Left lung (tissue), 10 donors: ENCODE data around the gene ZDHHC18. TPM values are rescaled to one million over a fixed set of nuclear protein-coding genes. Genes with fewer than 3 reads are reported as not detected.

Source experiments
- ATAC-seq: fragments of 200-7000 bp; cut with Tn5 transposase; one replicate; pipeline ENCODE4 v1.9.1; 2020; ENCODE audit warnings: moderate library complexity
- DNase-seq, 4 donors: peaks; one replicate each; pipeline ENCODE4 v3.0.0-alpha.2; 2013 to 2020
- H3K27ac ChIP-seq, 2 donors: fragments of 200-600 bp; sonication (generic) in 1 of 2; one replicate each; pipeline versions ENCODE4 v1.5.0 to v1.8.0; 2020 to 2021
- H3K27me3 ChIP-seq, 2 donors: fragments of 200-600 bp; sonication (generic) in 1 of 2; one replicate each; pipeline versions ENCODE4 v1.5.0 to v1.8.0; 2020 to 2021
- H3K36me3 ChIP-seq, 2 donors: fragments of 200-600 bp; sonication (generic) in 1 of 2; one replicate each; pipeline versions ENCODE4 v1.5.0 to v1.8.0; 2020 to 2021
- H3K4me1 ChIP-seq, 2 donors: fragments of 200-600 bp; one replicate each; pipeline ENCODE4 v1.8.0; 2021
- H3K4me3 ChIP-seq, 2 donors: fragments of 200-600 bp; sonication (generic) in 1 of 2; one replicate each; pipeline versions ENCODE4 v1.5.0 to v1.8.0; 2020 to 2021; ENCODE audit warnings: mild to moderate bottlenecking in 1 of 2
- H3K9me3 ChIP-seq, 2 donors: fragments of 200-600 bp; sonication (generic) in 1 of 2; one replicate each; pipeline versions ENCODE4 v1.5.0 to v1.8.0; 2020 to 2021
- intact Hi-C, 2 donors: fragments of 100-400 bp; cut with DNase I; formaldehyde crosslinking; loops; one replicate each; pipeline versions ENCODE4 v1.11.2 to v1.14.2; 2022
- polyA plus RNA-seq, 6 donors: library from polyadenylated mRNA; unstranded; fragments of 120-200 nt; gene quantifications; one replicate each; pipeline ENCODE4 v1.2.1, GENCODE V29; 2013; ENCODE audit not compliant: insufficient read length in 6 of 6
- total RNA-seq, 2 donors: library from RNA; stranded (reverse); fragmentation: NEBNext Ultra II Directional; extraction: Animal tissue kit (Norgen Biotek cat#: 25700); gene quantifications; one replicate each; pipeline ENCODE4 v1.2.1, GENCODE V29; 2021
- TF ChIP-seq, protein P1 (sequence below), 2 donors: fragments of 200-600 bp; sonication (generic) in 1 of 2; IDR thresholded peaks; one replicate each; pipeline versions ENCODE4 v1.5.0 to v1.8.0; 2021; ENCODE audit warnings: antibody characterized with exemption in 2 of 2
- donor health status: DM: no; HTN: yes; CAD: no.
- donor health status: DM: no; HTN: no; CAD: no.

Gene ZDHHC18
- total and polyA plus RNA-seq, 8 donors, result 21.2 to 33.4 (median 24.2) TPM

DNA sequence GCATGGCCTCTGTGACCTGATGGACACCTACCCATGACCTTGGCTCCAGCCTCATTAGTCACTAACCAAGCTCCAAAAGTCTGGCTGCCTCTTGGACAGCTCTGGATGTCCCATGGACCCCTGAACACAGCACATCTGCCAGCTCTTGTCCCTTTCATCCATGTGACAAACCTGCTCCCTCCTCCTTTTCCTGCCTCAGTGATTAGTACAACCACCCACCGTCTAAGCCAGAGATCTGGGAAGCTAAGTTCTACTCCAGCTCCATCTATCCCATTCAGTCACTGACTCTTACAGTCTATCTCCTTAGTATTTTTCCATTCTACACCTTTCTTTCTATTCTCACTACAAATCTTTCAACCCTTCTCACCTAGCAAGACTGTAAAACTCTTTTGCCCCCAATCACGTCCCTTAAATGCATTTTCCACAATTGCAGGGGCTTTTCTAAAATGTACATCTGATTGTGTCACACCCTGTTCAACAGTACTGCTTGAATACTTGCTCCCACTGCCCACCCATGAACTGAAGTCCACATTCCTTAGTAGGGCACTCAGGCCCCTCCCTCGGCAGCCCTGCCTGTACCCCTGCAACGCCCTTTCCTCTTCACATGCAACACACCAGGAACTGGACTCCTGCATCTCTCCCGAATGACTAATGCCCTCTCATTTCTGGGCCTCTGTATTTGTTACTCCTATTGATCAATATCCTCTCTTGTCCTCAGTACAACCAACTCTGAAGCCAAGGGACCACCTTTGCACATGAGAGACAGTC, 56.4 kb downstream of the ZDHHC18 start:
- ATAC-seq, result no peak
- H3K27me3 ChIP-seq, result no peaks in the 10 kb centered on the region
- intact Hi-C loops, result loop anchor here in 1 of 2 donors (10.0 kb wide), 1 partner anchor 278 kb away; no protein-coding TSS in a partner anchor
- no peak overlapping the region for H3K27ac ChIP-seq
- no peaks in the 10 kb centered on the region for H3K9me3 ChIP-seq
- H3K4me3 ChIP-seq, result no peak overlapping the region
- H3K4me1 ChIP-seq, result no peaks in the 10 kb centered on the region
- TF ChIP-seq, protein P1, sequence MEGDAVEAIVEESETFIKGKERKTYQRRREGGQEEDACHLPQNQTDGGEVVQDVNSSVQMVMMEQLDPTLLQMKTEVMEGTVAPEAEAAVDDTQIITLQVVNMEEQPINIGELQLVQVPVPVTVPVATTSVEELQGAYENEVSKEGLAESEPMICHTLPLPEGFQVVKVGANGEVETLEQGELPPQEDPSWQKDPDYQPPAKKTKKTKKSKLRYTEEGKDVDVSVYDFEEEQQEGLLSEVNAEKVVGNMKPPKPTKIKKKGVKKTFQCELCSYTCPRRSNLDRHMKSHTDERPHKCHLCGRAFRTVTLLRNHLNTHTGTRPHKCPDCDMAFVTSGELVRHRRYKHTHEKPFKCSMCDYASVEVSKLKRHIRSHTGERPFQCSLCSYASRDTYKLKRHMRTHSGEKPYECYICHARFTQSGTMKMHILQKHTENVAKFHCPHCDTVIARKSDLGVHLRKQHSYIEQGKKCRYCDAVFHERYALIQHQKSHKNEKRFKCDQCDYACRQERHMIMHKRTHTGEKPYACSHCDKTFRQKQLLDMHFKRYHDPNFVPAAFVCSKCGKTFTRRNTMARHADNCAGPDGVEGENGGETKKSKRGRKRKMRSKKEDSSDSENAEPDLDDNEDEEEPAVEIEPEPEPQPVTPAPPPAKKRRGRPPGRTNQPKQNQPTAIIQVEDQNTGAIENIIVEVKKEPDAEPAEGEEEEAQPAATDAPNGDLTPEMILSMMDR (IDR thresholded peaks at IDR 0.05), result no peak
- no peak for DNase-seq
- peaks cover 0 to 99% of the 10 kb centered on the region in 2 donors for H3K36me3 ChIP-seq

DNA sequence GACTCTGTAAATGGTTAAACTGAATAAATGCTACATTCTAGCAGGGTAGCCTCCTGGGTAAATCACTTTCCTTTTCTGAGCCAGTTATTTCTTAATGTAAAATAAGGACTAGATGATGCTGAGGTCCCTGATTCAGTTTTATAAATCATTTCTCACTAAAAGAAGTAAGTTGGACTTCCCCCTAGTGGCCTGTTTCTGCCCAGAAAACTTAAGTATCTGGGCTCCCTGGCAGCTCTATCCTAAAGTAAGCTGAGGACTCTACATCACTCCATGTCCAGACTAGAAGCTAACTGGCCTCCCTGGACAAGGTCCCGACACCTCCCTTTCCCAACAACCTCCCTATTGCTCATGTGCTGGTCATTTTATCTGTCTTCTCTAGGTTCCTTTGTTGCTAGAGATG, 60.6 kb downstream of the ZDHHC18 start:
- Histone ChIP-seq H3K27ac (no peak overlapping the region), H3K36me3 (peaks cover 0 to 74% of the 10 kb centered on the region in 2 donors), H3K27me3 (no peaks in the 10 kb centered on the region), H3K4me3 (no peak overlapping the region), H3K9me3 (no peaks in the 10 kb centered on the region), H3K4me1 (peaks cover 9 to 21% of the 10 kb centered on the region in 2 donors)
- TF ChIP-seq, protein P1 (IDR thresholded peaks at IDR 0.05), result peak; percentile 28 to 37
- intact Hi-C loops, result loop anchor here in 1 of 2 donors (10.0 kb wide), 1 partner anchor 282 kb away; no protein-coding TSS in a partner anchor
- peak in 1 of 4 donors; percentile 19 for DNase-seq
- no peak for ATAC-seq

DNA sequence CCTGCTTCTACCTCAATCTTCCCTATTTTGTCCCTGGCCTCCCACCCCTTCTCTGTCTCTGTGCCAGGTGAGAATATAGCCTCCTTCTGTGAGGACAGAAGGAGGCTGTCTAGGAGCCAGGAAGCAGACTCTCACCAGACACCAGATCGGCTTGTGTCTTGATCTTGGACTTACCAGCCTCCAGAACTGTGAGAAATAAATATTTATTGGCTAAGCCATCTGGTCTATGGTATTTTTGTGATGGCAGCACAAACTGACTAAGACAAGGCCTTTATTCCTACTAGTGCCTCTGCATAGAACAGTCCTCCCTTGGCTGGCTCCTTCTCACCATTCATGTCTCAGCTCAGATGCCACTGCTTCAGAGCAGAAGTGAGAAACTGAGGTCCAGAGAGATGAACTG, 61.7 kb downstream of the ZDHHC18 start:
- DNase-seq (no peak), ATAC-seq (no peak)
- intact Hi-C loops, result loop anchor here in 1 of 2 donors (10.0 kb wide), 1 partner anchor 283 kb away; no protein-coding TSS in a partner anchor
- H3K4me3 ChIP-seq, result no peak overlapping the region
- no peaks in the 10 kb centered on the region for H3K27me3 ChIP-seq
- no peaks in the 10 kb centered on the region for H3K9me3 ChIP-seq
- peaks cover 9 to 21% of the 10 kb centered on the region in 2 donors for H3K4me1 ChIP-seq
- no peak overlapping the region for H3K27ac ChIP-seq
- peaks cover 0 to 74% of the 10 kb centered on the region in 2 donors for H3K36me3 ChIP-seq
- TF ChIP-seq, protein P1 (IDR thresholded peaks at IDR 0.05), result no peak

DNA sequence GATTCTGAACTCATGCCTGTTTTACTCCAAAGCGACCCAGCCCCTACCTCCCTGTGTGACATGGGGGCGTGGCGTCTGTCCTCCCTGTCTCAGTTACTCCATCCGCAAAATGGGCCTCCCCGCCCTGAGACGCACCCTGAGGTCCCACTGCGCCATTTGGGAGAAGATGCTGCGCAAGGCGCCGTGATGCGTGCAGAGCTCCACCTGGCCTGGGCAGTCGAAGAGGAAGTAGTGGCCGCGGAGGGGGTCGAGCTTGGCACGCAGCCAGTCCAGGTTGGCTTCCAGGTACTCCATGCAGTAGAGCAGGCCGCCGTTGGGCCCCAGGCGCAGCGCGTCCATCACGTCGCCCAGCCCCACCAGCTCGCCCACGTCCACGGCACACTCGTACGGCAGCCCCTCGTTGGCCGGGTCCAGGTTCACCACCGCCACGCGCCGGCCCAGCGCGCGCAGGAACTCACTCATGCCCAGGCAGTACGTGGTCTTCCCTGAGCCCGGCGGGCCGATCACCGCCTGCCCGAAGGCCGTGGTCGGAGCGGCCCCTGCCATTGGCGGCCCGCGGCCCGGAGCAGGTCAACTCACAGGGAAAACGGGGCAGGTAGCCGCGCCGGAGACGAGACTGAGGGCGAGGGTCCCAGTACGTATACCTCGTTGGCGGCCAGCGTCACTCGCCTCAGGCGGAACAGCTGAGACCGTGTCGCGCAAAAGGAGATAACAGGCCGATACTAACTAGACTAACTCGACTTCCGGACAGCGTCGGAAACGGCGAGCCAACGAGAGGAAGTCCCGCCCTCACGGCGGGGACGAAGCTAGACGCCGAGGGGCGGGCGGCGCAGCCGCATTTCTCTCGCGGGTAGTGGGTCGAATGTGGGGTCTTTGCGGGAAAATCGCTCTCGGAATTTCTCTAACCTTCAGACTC, 63.3 kb downstream of the ZDHHC18 start, which contains the start of gene GPN2:
TSS of gene GPN2 (minus strand) at position 733 of the 916 bp plus-strand sequence. CDS start at position 546, 187 bp downstream.
- TF ChIP-seq, protein P1 (IDR thresholded peaks at IDR 0.05), result no peak
- peak within 1 kb of the TSS; percentile 77 to 95 for H3K27ac ChIP-seq
- H3K9me3 ChIP-seq, result no peaks in the 10 kb centered on the region
- H3K27me3 ChIP-seq, result no peaks in the 10 kb centered on the region
- DNase-seq (peak; percentile 83 to 94 (median 88)), ATAC-seq (peak; percentile 97)
- intact Hi-C loops, result loop anchor here in 1 of 2 donors (10.0 kb wide), 1 partner anchor 285 kb away; no protein-coding TSS in a partner anchor
- H3K4me3 ChIP-seq, result peak within 1 kb of the TSS; percentile 75 to 91
- H3K4me1 ChIP-seq, result peaks cover 9 to 21% of the 10 kb centered on the region in 2 donors
- peaks cover 0 to 74% of the 10 kb centered on the region in 2 donors for H3K36me3 ChIP-seq
